Breast epithelium (tissue), 3 donors: ENCODE measurements around the gene NIBAN1.

ENCODE experiments used
- POLR2A ChIP-seq: fragments of 450-650 bp; IDR thresholded peaks from one replicate; pipeline ENCODE4 v1.6.1; 2016; ENCODE audit warnings: antibody characterized with exemption, mild to moderate bottlenecking, moderate library complexity
- POLR2AphosphoS5 ChIP-seq, 3 donors: sonication (generic); formaldehyde crosslinking; IDR thresholded peaks; one replicate each; pipeline ENCODE4 v1.6.1; 2017; ENCODE audit warnings: antibody characterized with exemption in 3 of 3
- TF ChIP-seq, protein P1 (sequence below), 3 donors: fragments of 450-650 bp; IDR thresholded peaks; one replicate each; pipeline ENCODE4 v1.5.1; 2016 to 2017; ENCODE audit warnings: antibody characterized with exemption in 3 of 3, mild to moderate bottlenecking in 3 of 3, moderate library complexity in 3 of 3

DNA sequence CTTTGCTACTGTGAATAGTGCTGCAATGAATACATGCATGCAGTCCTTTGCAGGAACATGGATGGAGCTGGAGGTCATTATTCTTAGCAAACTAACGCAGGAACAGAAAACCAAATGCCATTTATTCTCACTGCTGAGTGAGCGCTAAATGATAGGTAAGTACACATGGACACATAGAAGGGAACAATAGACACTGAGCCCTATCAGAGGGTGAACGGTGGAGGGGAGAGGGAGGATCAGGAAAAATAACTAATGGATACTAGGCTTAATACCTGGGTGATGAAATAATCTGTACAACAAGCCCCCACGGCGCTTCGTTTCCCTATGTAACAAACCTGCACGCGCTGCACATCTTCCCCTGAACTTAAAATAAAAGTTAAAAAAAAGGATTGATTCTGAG, 8.9 kb downstream of the NIBAN1 start:
- TF ChIP-seq, protein P1, sequence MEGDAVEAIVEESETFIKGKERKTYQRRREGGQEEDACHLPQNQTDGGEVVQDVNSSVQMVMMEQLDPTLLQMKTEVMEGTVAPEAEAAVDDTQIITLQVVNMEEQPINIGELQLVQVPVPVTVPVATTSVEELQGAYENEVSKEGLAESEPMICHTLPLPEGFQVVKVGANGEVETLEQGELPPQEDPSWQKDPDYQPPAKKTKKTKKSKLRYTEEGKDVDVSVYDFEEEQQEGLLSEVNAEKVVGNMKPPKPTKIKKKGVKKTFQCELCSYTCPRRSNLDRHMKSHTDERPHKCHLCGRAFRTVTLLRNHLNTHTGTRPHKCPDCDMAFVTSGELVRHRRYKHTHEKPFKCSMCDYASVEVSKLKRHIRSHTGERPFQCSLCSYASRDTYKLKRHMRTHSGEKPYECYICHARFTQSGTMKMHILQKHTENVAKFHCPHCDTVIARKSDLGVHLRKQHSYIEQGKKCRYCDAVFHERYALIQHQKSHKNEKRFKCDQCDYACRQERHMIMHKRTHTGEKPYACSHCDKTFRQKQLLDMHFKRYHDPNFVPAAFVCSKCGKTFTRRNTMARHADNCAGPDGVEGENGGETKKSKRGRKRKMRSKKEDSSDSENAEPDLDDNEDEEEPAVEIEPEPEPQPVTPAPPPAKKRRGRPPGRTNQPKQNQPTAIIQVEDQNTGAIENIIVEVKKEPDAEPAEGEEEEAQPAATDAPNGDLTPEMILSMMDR (IDR thresholded peaks at IDR 0.05), result no peak
- TF ChIP-seq POLR2A (no peak), POLR2AphosphoS5 (IDR thresholded peaks at IDR 0.05) (no peak)
